ENCODE measurements around the gene TUT4. TPM values are rescaled to one million over a fixed set of nuclear protein-coding genes. Genes with fewer than 3 reads are reported as not detected.

Gene TUT4
- total and polyA plus RNA-seq, 2 of the 4 experiments (the other 2 are of a cell fraction): 10.9 to 40.0 TPM

DNA sequence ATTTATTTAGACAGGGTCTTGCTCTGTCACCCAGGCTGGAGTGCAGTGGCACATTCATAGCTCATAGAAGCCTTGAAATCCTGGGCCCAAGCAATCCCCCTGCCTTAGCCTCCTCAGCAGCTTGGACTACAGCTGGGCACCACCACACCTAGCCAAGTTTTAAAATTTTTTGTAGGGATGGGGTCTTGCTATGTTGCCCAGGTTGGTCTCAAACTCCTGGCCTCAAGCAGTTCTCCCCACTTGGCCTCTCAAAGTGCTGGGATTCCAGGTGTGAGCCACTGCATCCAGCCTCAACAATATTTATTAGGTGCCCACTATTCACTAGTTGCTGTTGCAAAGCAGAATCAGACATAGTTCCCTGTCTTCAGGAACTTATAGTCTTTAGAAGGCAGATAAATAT is 35.1 kb upstream of the TUT4 start:
- H3K9me3 ChIP-seq (ENCODE audit: control insufficient read depth, insufficient read depth, low read length): no peaks in the 10 kb centered on the region
- no peak overlapping the region for H4K8ac ChIP-seq (ENCODE audit: low read depth in 2 of 2, low read length in 2 of 2)
- in situ Hi-C loops (cut with MboI; ENCODE audit: low sequenced_read_pairs) (no loop called here), dilution Hi-C loops (cut with HindIII; ENCODE audit: low sequenced_read_pairs, unreplicated experiment) (no loop called here), intact Hi-C loops (cut with micrococcal nuclease) (no loop called here)
- no peak overlapping the region for H3K14ac ChIP-seq (replicated peaks; ENCODE audit: low read depth, low read length)
- no peaks in the 10 kb centered on the region for H4K20me1 ChIP-seq (ENCODE audit: insufficient read depth, low read length)
- H2BK15ac ChIP-seq (ENCODE audit: low read depth, low read length): no peak overlapping the region
- H3K4me1 ChIP-seq (ENCODE audit: control insufficient read depth, insufficient read depth, low read length): no peaks in the 10 kb centered on the region
- H3K18ac ChIP-seq (ENCODE audit: low read depth, low read length): no peak overlapping the region
- H3K36me3 ChIP-seq (ENCODE audit: control insufficient read depth, insufficient read depth, low read length): no peaks in the 10 kb centered on the region
- H2BK120ac ChIP-seq (ENCODE audit: low read depth, low read length): no peak overlapping the region
- no peak overlapping the region for H3K56ac ChIP-seq (ENCODE audit: extremely low read depth, insufficient read depth, low read length)
- H3K9ac ChIP-seq (ENCODE audit: low read depth, low read length): no peak overlapping the region
- POLR2A ChIA-PET (ENCODE audit: unreplicated experiment): no interaction called here
- no peak overlapping the region for H3K23ac ChIP-seq (ENCODE audit: low read depth, low read length)
- no peak overlapping the region for H4K91ac ChIP-seq (ENCODE audit: insufficient read depth, low read depth, low read length)
- H3K4me3 ChIP-seq (ENCODE audit: insufficient read depth, low read depth, low read length): no peak overlapping the region
- H2BK5ac ChIP-seq (ENCODE audit: low read depth, low read length, poor library complexity, severe bottlenecking): no peak overlapping the region
- H3K9me1 ChIP-seq (ENCODE audit: insufficient read depth, low read length): no peaks in the 10 kb centered on the region
- DNase-seq (no peak), ATAC-seq (ENCODE audit: low read depth) (no peak)
- no peak overlapping the region for H4K5ac ChIP-seq (ENCODE audit: low read depth, low read length)
- no peak for TF ChIP-seq CEBPB (IDR thresholded peaks at IDR 0.05; ENCODE audit: low read depth, low read length)
- TF ChIP-seq SMC3 (IDR thresholded peaks at IDR 0.05; ENCODE audit: low read depth, low read length): no peak
- TF ChIP-seq, protein P1, sequence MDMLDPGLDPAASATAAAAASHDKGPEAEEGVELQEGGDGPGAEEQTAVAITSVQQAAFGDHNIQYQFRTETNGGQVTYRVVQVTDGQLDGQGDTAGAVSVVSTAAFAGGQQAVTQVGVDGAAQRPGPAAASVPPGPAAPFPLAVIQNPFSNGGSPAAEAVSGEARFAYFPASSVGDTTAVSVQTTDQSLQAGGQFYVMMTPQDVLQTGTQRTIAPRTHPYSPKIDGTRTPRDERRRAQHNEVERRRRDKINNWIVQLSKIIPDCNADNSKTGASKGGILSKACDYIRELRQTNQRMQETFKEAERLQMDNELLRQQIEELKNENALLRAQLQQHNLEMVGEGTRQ (IDR thresholded peaks at IDR 0.05; ENCODE audit: low read depth, low read length): no peak
- no peak for TF ChIP-seq CHD1 (IDR thresholded peaks at IDR 0.05; ENCODE audit: low read depth, low read length)
- no peak for TF ChIP-seq NFE2L2 (IDR thresholded peaks at IDR 0.05; ENCODE audit: low read depth, low read length)
- TF ChIP-seq MAFK (IDR thresholded peaks at IDR 0.05; ENCODE audit: low read depth, low read length): no peak
- no peak for TF ChIP-seq RCOR1 (IDR thresholded peaks at IDR 0.05; ENCODE audit: insufficient replicate concordance, low read length)
- TF ChIP-seq MXI1 (IDR thresholded peaks at IDR 0.05; ENCODE audit: borderline replicate concordance, low read depth, low read length): no peak
- TF ChIP-seq, protein P2, sequence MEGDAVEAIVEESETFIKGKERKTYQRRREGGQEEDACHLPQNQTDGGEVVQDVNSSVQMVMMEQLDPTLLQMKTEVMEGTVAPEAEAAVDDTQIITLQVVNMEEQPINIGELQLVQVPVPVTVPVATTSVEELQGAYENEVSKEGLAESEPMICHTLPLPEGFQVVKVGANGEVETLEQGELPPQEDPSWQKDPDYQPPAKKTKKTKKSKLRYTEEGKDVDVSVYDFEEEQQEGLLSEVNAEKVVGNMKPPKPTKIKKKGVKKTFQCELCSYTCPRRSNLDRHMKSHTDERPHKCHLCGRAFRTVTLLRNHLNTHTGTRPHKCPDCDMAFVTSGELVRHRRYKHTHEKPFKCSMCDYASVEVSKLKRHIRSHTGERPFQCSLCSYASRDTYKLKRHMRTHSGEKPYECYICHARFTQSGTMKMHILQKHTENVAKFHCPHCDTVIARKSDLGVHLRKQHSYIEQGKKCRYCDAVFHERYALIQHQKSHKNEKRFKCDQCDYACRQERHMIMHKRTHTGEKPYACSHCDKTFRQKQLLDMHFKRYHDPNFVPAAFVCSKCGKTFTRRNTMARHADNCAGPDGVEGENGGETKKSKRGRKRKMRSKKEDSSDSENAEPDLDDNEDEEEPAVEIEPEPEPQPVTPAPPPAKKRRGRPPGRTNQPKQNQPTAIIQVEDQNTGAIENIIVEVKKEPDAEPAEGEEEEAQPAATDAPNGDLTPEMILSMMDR (conservative IDR thresholded peaks at IDR 0.05; ENCODE audit: low read depth, low read length): no peak
- no peak overlapping the region for H3K4me2 ChIP-seq (ENCODE audit: low read depth, low read length)
- BruUV-seq (replicated peaks): no TSS peak
- peaks cover 19% of the 10 kb centered on the region for H3K27me3 ChIP-seq (ENCODE audit: control insufficient read depth, insufficient read depth, low read length)
- H3K79me1 ChIP-seq (ENCODE audit: low read depth in 1 of 2, low read length in 2 of 2): no peaks in the 10 kb centered on the region
- no peak overlapping the region for H2BK20ac ChIP-seq (ENCODE audit: low read depth, low read length)
- no peak overlapping the region for H2AK5ac ChIP-seq (ENCODE audit: low read depth, low read length)
- no peak overlapping the region for H2AFZ ChIP-seq (replicated peaks; ENCODE audit: low read length, poor library complexity)
- H3K27ac ChIP-seq (ENCODE audit: insufficient read depth, low read length): no peak overlapping the region
- CTCF ChIA-PET: no interaction called here
- no peak overlapping the region for H3K4ac ChIP-seq (ENCODE audit: low read depth, low read length)
- H2AK9ac ChIP-seq (replicated peaks; ENCODE audit: low read depth, low read length, poor library complexity): no peak overlapping the region
